ENCODE data around the gene MRPL33. TPM values are rescaled to one million over a fixed set of nuclear protein-coding genes. Genes with fewer than 3 reads are reported as not detected.

MRPL33 gene
- total RNA-seq, 1 experiment from 2014 or later, result 66.8 TPM

GRCh38 chr2:27746325-27746724 lies 25.2 kb upstream of the MRPL33 start:
- Histone ChIP-seq H3K9me3 (ENCODE audit: control insufficient read depth, low read depth, low read length) (no peaks in the 10 kb centered on the region), H4K5ac (ENCODE audit: insufficient read length, low read depth, low read length) (no peak overlapping the region), H3K79me2 (ENCODE audit: insufficient read depth, low read length) (no peaks in the 10 kb centered on the region), H3K23me2 (ENCODE audit: insufficient read length, low read depth, low read length, poor library complexity, severe bottlenecking) (no peaks in the 10 kb centered on the region), H2BK12ac (ENCODE audit: insufficient read length, low read depth, low read length) (no peak overlapping the region), H3K23ac (ENCODE audit: insufficient read length, low read depth, low read length) (no peak overlapping the region), H2AK5ac (ENCODE audit: insufficient read length, low read length) (no peak overlapping the region), H3K27ac (ENCODE audit: insufficient read length, low read depth, low read length) (no peak overlapping the region), H3K56ac (ENCODE audit: insufficient read length, low read depth, low read length) (no peak overlapping the region), H2BK5ac (ENCODE audit: insufficient read length, low read length) (no peak overlapping the region), H3K4ac (ENCODE audit: low read depth, low read length) (no peak overlapping the region), H3K27me3 (ENCODE audit: insufficient read depth, low read length) (no peaks in the 10 kb centered on the region), H3K4me2 (ENCODE audit: insufficient read depth, insufficient read length, low read length) (no peak overlapping the region), H3K14ac (ENCODE audit: insufficient read depth, low read length) (no peak overlapping the region), H2AFZ (ENCODE audit: low read length) (no peak overlapping the region), H4K91ac (ENCODE audit: insufficient read length, low read depth, low read length) (no peak overlapping the region), H3K79me1 (ENCODE audit: insufficient read depth, low read depth, low read length, poor library complexity, severe bottlenecking) (no peaks in the 10 kb centered on the region), H2BK20ac (ENCODE audit: low read depth, low read length, poor library complexity, severe bottlenecking) (no peak overlapping the region), H2BK15ac (ENCODE audit: low read depth, low read length) (no peak overlapping the region), H3K18ac (ENCODE audit: insufficient read length, low read depth, low read length) (no peak overlapping the region), H2BK120ac (ENCODE audit: low read depth, low read length, poor library complexity, severe bottlenecking) (no peak overlapping the region), H3K9ac (ENCODE audit: extremely low read depth, insufficient read length, low read length) (no peak overlapping the region), H4K20me1 (ENCODE audit: control insufficient read depth, insufficient read depth, insufficient read length) (no peaks in the 10 kb centered on the region), H3T11ph (ENCODE audit: low read length) (no peak overlapping the region), H3K4me1 (ENCODE audit: insufficient read depth, low read length) (no peaks in the 10 kb centered on the region), H4K8ac (replicated peaks; ENCODE audit: insufficient read length, low read depth, low read length) (no peak overlapping the region)
- Mint-ChIP-seq H3K4me1 (peaks cover 0 to 1% of the 10 kb centered on the region in 2 experiments; a peak in 2 of 4 replicates), H3K27me3 (ENCODE audit: low read depth) (peaks cover 7% of the 10 kb centered on the region), H3K36me3 (ENCODE audit: insufficient read depth in 1 of 3, low read depth in 3 of 3) (peaks cover 4 to 11% (median 7%) of the 10 kb centered on the region in 3 experiments), H3K9me3 (peaks cover 14 to 17% of the 10 kb centered on the region in 2 experiments), H3K27ac (no peak overlapping the region), H3K4me3 (no peak overlapping the region)
- TF ChIP-seq CTCF (conservative IDR thresholded peaks at IDR 0.05), result no peak
- WGBS (ENCODE audit: extremely low coverage, insufficient read length, low lambda C conversion rate), result no CpG with 5 or more reads among the region's 2 CpGs
- no peak for DNase-seq

Data from H9 (cell line).